Measurements from ENCODE around the gene KRT4.

DNA sequence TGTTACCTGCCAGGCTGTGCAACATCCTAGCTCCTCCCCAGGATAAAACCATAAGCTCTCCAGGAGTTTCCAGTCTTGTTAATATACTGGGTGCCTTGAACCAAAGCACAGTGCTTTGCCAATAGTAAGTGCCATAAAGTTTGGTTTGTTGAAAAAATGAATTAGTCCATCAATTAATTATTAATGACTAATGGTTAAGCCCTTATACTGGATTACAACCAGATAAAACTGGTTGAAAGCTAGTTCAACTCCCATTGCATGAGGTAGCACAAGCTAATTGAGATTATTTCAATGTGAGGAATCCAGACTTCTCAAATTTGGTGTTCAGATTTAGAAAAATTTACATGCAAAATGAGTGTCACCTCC is 16.4 kb downstream of the KRT4 start:
- TF ChIP-seq POLR2AphosphoS5 (IDR thresholded peaks at IDR 0.05; ENCODE audit: borderline replicate concordance, low read depth, low read length) (no peak), EZH2 (IDR thresholded peaks at IDR 0.05) (no peak)

All from SK-N-MC (cell line).